Ishikawa (cell line): ENCODE data around the gene RNH1.

ENCODE experiments used
- CEBPB ChIP-seq: IDR thresholded peaks from 2 replicates; pipeline ENCODE4 v1.6.1; 2012
- MAX ChIP-seq: IDR thresholded peaks from 2 replicates; pipeline ENCODE4 v1.6.1; 2012
- RAD21 ChIP-seq: IDR thresholded peaks from 2 replicates; pipeline ENCODE4 v1.6.1; 2012; ENCODE audit warnings: low read depth
- TAF1 ChIP-seq: IDR thresholded peaks from 2 replicates; pipeline ENCODE4 v1.6.1; 2012; ENCODE audit warnings: low read depth, mild to moderate bottlenecking

- no peak for TF ChIP-seq TAF1
- no peak for TF ChIP-seq MAX
- TF ChIP-seq CEBPB, result no peak
- no peak for TF ChIP-seq RAD21
Measured at GRCh38 chr11:459511-460220, 47.4 kb downstream of the RNH1 start.
